Activated CD4-positive, alpha-beta memory T cell treated with anti-CD3 and anti-CD28 coated beads, Interleukin-2, amount 10 ng/mL, durations not matched to agents 7 days and 5 days (primary cell): ENCODE measurements around the gene LMO2. TPM values are rescaled to one million over a fixed set of nuclear protein-coding genes. Genes with fewer than 3 reads are reported as not detected.
"Not testable (repeated sequence)": the region's sequence is repeated elsewhere in the genome, so short reads cannot be mapped to it uniquely, and the experiment has no call there.

Source experiments
- CTCF ChIA-PET: fragments of 350-600 bp; sonication (Branson Sonifier 250); formaldehyde crosslinking; loops from one replicate; lab custom pipeline; 2021; ENCODE audit warnings: antibody characterized with exemption, inconsistent platforms; lab: Charles Lee
- POLR2A ChIA-PET: fragments of 350-600 bp; sonication (Branson Sonifier 250); formaldehyde crosslinking; loops from one replicate; lab custom pipeline; 2021; ENCODE audit warnings: antibody characterized with exemption; lab: Charles Lee
- DNase-seq: peaks from one replicate; pipeline ENCODE4 v3.0.0-alpha.2; 2020
- H3K27ac Mint-ChIP-seq: one replicate; pipeline ENCODE4 v1.8.0; 2021; ENCODE audit warnings: mild to moderate bottlenecking, mixed read lengths
- H3K27me3 Mint-ChIP-seq: one replicate; pipeline ENCODE4 v1.8.0; 2021; ENCODE audit warnings: mixed read lengths
- H3K36me3 Mint-ChIP-seq: one replicate; pipeline ENCODE4 v1.8.0; 2021; ENCODE audit warnings: low read depth, mixed read lengths
- H3K4me1 Mint-ChIP-seq: one replicate; pipeline ENCODE4 v1.8.0; 2021; ENCODE audit warnings: mixed read lengths
- H3K4me3 Mint-ChIP-seq: one replicate; pipeline ENCODE4 v1.8.0; 2021; ENCODE audit warnings: mild to moderate bottlenecking, mixed read lengths
- H3K9me3 Mint-ChIP-seq: one replicate; pipeline ENCODE4 v1.8.0; 2021; ENCODE audit warnings: mixed read lengths
- total RNA-seq, 2 experiments: library from RNA; stranded (reverse); gene quantifications; one replicate each; pipeline ENCODE4 v1.2.3, GENCODE V29; 2021

LMO2 gene
- total RNA-seq, 2 experiments from 2014 or later: not detected

- Mint-ChIP-seq H3K27me3 (peaks cover 40% of the 10 kb centered on the region), H3K9me3 (peaks cover 5% of the 10 kb centered on the region), H3K27ac (no peak overlapping the region), H3K4me3 (no peak overlapping the region), H3K36me3 (no peaks in the 10 kb centered on the region), H3K4me1 (no peaks in the 10 kb centered on the region)
- ChIA-PET CTCF (no interaction called here), POLR2A (no interaction called here)
- DNase-seq: no peak
These were observed 35.0 kb upstream of the LMO2 start for GRCh38 chr11:33926671-33927552.

GRCh38 chr11:33924341-33924740 lies 32.5 kb upstream of the LMO2 start:
- Mint-ChIP-seq H3K4me3 (no peak overlapping the region), H3K27ac (no peak overlapping the region), H3K4me1 (no peaks in the 10 kb centered on the region), H3K9me3 (no peaks in the 10 kb centered on the region), H3K27me3 (peaks cover 38% of the 10 kb centered on the region), H3K36me3 (no peaks in the 10 kb centered on the region)
- CTCF ChIA-PET: no interaction called here
- no peak for DNase-seq
- POLR2A ChIA-PET: no interaction called here

DNA sequence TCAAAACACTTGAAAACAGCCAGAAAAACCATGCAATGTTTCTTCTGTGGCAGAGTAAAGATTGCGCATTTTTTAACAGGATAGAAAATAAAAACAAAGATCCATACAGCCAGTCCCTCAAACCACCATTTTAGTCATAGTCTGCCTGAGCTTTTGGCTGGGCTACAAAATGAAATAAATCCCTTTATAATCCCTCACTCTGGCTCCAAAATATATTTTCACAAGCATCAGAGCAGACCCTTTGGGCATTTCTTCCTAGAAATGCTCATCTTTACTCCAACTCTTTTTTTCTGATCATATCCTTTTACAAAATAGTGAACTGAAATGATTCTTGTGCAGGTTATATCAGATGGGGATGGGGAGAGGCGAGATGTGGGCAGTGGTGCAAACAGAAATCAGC lies 31.8 kb upstream of the LMO2 start:
- no peak overlapping the region for H3K4me3 Mint-ChIP-seq
- H3K36me3 Mint-ChIP-seq: no peaks in the 10 kb centered on the region
- DNase-seq: no peak
- H3K27me3 Mint-ChIP-seq: peaks cover 34% of the 10 kb centered on the region
- POLR2A ChIA-PET: no interaction called here
- no peak overlapping the region for H3K27ac Mint-ChIP-seq
- no peaks in the 10 kb centered on the region for H3K9me3 Mint-ChIP-seq
- H3K4me1 Mint-ChIP-seq: no peaks in the 10 kb centered on the region
- CTCF ChIA-PET: no interaction called here

- no peak for DNase-seq
- Mint-ChIP-seq H3K4me3 (no peak overlapping the region), H3K4me1 (no peaks in the 10 kb centered on the region), H3K27me3 (peaks cover 34% of the 10 kb centered on the region), H3K9me3 (no peaks in the 10 kb centered on the region), H3K36me3 (no peaks in the 10 kb centered on the region), H3K27ac (no peak overlapping the region)
- POLR2A ChIA-PET: no interaction called here
- CTCF ChIA-PET: no interaction called here
These were observed 29.1 kb upstream of the LMO2 start for GRCh38 chr11:33920838-33921613.

DNA sequence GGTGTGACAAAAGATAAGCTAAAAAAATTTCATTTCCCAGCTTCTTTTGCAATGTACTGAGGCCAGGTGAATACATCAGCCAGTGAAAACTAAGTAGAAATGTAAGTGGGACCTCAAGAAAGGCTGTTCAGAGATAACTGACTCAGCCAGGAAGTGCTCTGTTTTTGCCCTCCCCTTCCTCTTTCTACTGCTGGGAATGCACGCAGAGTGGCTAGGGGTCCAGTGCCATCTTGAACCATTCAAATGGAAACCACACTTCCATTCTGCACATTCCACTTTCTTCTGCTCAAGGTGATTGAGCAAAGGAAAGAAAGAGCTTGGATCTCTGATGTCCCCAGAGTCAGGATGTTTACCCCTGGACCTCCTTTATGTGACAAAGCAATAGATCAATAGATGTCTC lies 27.8 kb upstream of the LMO2 start:
- H3K9me3 Mint-ChIP-seq: no peaks in the 10 kb centered on the region
- no peaks in the 10 kb centered on the region for H3K36me3 Mint-ChIP-seq
- peaks cover 36% of the 10 kb centered on the region for H3K27me3 Mint-ChIP-seq
- H3K4me1 Mint-ChIP-seq: no peaks in the 10 kb centered on the region
- no peak overlapping the region for H3K4me3 Mint-ChIP-seq
- H3K27ac Mint-ChIP-seq: no peak overlapping the region
- ChIA-PET POLR2A (no interaction called here), CTCF (no interaction called here)
- no peak for DNase-seq

GRCh38 chr11:33917402-33917801 lies 25.5 kb upstream of the LMO2 start:
- H3K27me3 Mint-ChIP-seq: peaks cover 35% of the 10 kb centered on the region
- H3K9me3 Mint-ChIP-seq, DNase-seq, POLR2A ChIA-PET, H3K27ac Mint-ChIP-seq, H3K4me3 Mint-ChIP-seq, H3K4me1 Mint-ChIP-seq, H3K36me3 Mint-ChIP-seq: not testable (repeated sequence)
- CTCF ChIA-PET: interaction anchor here (0.6 kb wide), 1 partner anchor 111 kb away, joined by 3 read pairs; no protein-coding TSS in a partner anchor

DNA sequence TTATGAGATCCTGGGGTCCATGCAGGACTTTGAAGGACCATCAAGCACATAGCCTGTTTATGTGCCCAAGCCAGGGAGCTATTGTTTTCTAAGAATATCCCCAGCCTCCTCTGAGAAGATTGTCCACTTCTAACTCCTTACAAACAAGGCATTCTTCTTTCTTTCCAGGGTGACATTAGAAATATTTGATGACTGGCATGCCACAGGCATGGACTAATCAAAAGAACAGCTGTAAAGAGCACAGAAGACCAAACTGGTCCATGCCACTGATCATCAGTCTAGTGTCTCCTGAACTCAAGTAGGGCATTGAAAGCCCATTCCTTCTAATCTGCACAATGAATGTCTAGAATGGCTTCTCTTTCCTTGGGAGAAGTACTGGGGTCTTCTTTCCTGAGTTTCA lies 24.9 kb upstream of the LMO2 start:
- Mint-ChIP-seq H3K9me3 (peaks cover 2% of the 10 kb centered on the region), H3K4me3 (no peak overlapping the region), H3K27me3 (peaks cover 37% of the 10 kb centered on the region), H3K36me3 (no peaks in the 10 kb centered on the region), H3K27ac (no peak overlapping the region), H3K4me1 (no peaks in the 10 kb centered on the region)
- ChIA-PET POLR2A (no interaction called here), CTCF (interaction anchor here (0.6 kb wide), 1 partner anchor 111 kb away, joined by 3 read pairs; no protein-coding TSS in a partner anchor)
- DNase-seq: no peak

DNA sequence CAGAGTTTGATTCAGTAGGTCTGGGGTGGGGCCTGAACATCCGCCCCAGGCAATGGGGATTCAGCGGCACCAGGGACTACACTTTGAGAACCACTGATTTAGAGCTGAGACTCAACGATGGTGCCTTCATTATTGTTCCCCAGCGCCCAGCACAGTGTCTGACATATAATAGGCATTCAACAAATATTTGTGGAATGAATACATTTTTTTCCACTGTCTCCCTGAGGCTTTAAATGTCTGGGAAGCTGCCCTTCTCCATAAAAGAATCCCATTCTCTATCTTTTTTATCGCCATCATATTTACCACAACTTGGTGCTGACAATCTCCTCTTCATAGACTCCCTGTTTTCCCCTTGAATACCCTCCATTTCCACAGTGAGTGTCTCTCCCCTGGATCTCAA lies 23.6 kb upstream of the LMO2 start:
- ChIA-PET POLR2A (no interaction called here), CTCF (no interaction called here)
- peaks cover 2% of the 10 kb centered on the region for H3K9me3 Mint-ChIP-seq
- H3K27ac Mint-ChIP-seq: no peak overlapping the region
- H3K4me1 Mint-ChIP-seq: no peaks in the 10 kb centered on the region
- peaks cover 31% of the 10 kb centered on the region for H3K27me3 Mint-ChIP-seq
- H3K36me3 Mint-ChIP-seq: no peaks in the 10 kb centered on the region
- DNase-seq: no peak
- no peak overlapping the region for H3K4me3 Mint-ChIP-seq

DNA sequence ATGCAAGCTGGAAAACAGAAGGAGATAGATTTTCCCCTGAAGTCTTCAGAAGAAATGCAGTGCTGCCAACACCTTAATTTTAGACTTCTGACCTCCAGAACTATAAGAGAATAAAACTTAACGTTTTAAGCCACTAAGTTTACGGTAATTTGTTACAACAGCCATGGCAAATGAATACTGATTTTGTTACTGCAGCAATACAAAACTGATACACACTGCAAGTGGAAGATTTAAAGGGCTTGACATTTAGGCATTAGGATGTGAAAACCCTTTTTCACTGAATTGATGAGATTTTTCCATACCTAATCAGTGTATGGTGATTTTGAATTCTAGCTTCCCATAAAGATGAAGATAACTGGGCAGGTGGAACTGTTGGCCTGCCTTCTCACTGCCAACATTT lies 22.1 kb upstream of the LMO2 start:
- ChIA-PET POLR2A (no interaction called here), CTCF (no interaction called here)
- Mint-ChIP-seq H3K4me3 (no peak overlapping the region), H3K9me3 (peaks cover 2% of the 10 kb centered on the region), H3K36me3 (no peaks in the 10 kb centered on the region), H3K4me1 (no peaks in the 10 kb centered on the region), H3K27me3 (peaks cover 44% of the 10 kb centered on the region), H3K27ac (no peak overlapping the region)
- no peak for DNase-seq

GRCh38 chr11:33912405-33913361 lies 20.8 kb upstream of the LMO2 start:
- no peak overlapping the region for H3K27ac Mint-ChIP-seq
- peaks cover 44% of the 10 kb centered on the region for H3K27me3 Mint-ChIP-seq
- H3K9me3 Mint-ChIP-seq: peaks cover 2% of the 10 kb centered on the region
- POLR2A ChIA-PET: no interaction called here
- no peaks in the 10 kb centered on the region for H3K4me1 Mint-ChIP-seq
- no peak for DNase-seq
- H3K4me3 Mint-ChIP-seq: no peak overlapping the region
- CTCF ChIA-PET: no interaction called here
- no peaks in the 10 kb centered on the region for H3K36me3 Mint-ChIP-seq

DNA sequence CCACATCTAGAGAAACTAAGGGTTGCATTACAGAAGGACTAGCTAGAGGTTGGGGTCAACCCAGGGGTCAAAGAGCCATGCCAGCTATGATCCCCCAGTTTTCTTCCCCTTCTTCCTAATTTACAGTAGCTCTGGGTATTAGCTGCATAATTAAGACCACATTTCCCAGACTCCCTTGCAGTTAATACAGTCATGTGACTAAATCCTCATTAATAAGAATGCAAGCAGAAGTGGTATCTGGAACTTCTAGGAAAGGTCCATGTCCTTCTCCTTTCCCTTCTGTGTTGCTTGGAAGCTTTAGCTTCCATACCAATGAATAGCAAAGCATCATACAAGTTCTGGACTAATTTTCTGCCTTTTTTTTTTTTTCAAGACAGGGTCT lies 19.1 kb upstream of the LMO2 start:
- POLR2A ChIA-PET: no interaction called here
- no peaks in the 10 kb centered on the region for H3K36me3 Mint-ChIP-seq
- H3K27me3 Mint-ChIP-seq: peaks cover 41% of the 10 kb centered on the region
- H3K4me3 Mint-ChIP-seq: no peak overlapping the region
- no peak overlapping the region for H3K27ac Mint-ChIP-seq
- no peak for DNase-seq
- H3K9me3 Mint-ChIP-seq: peaks cover 2% of the 10 kb centered on the region
- H3K4me1 Mint-ChIP-seq: no peaks in the 10 kb centered on the region
- CTCF ChIA-PET: no interaction called here

DNA sequence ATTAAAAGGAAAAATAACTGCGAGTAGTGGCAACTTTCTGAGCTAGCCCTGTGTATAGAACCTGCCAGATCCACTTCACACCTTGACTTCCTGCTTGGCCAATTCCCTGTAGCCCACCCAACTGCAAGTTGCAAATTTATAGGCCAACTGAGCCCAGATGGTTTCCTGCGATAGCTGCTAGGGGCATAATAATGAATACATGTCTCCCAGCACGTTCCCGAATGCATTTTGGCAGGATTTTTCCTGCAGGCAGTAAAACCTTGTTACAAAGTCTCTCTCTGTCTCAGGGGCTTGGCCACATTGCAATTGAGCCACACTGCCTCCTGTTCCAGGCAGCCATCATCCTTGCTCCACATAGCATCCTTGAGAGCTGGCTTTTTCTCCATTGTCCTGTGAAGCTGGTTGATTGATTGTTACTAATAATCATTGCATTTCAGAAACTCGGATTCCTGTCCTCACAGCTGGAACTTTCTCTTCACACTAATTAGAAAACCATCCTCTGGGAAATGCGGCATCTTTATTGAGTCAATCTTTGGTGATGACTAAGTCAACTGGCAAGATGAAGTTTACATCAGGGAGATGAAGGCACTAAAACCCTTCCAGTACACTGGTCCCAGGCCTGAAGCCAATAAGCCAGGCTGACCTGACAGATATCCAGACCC lies 18.6 kb upstream of the LMO2 start:
- Mint-ChIP-seq H3K4me3 (no peak overlapping the region), H3K9me3 (peaks cover 2% of the 10 kb centered on the region), H3K27me3 (peaks cover 41% of the 10 kb centered on the region), H3K36me3 (no peaks in the 10 kb centered on the region), H3K4me1 (no peaks in the 10 kb centered on the region), H3K27ac (no peak overlapping the region)
- no peak for DNase-seq
- ChIA-PET CTCF (no interaction called here), POLR2A (no interaction called here)
